Neural cell (in vitro differentiated cells): ENCODE results near the gene ZNF316. TPM values are rescaled to one million over a fixed set of nuclear protein-coding genes. Genes with fewer than 3 reads are reported as not detected.

Experiments used
- H2AFZ ChIP-seq: fragments of 200-600, 300-800 bp; sonication (generic), shearing (Covaris generic); 2 replicates; pipeline ENCODE4 v1.6.0; 2014; ENCODE audit warnings: low read depth, mild to moderate bottlenecking, antibody characterized with exemption, low read length, moderate library complexity
- H3F3A ChIP-seq: fragments of 200-600 bp; shearing (Covaris generic); 2 replicates; pipeline ENCODE4 v1.6.1; 2016; ENCODE audit warnings: mild to moderate bottlenecking, moderate library complexity, mixed read lengths, antibody characterized with exemption, low read length; ENCODE audit not compliant: insufficient read depth, poor library complexity, severe bottlenecking
- H3K27ac ChIP-seq: fragments of 200-600, 300-800 bp; sonication (generic), shearing (Covaris generic); 2 replicates; pipeline ENCODE4 v1.5.1; 2014; ENCODE audit warnings: mild to moderate bottlenecking, low read length, moderate library complexity
- H3K27me3 ChIP-seq: fragments of 300-800, 200-600 bp; sonication (generic), shearing (Covaris generic); 2 replicates; pipeline ENCODE4 v1.6.0; 2014; ENCODE audit warnings: mild to moderate bottlenecking, low read depth, low read length, moderate library complexity; ENCODE audit not compliant: insufficient read depth
- H3K36me3 ChIP-seq: fragments of 300-800, 200-600 bp; sonication (generic), shearing (Covaris generic); 2 replicates; pipeline ENCODE4 v1.5.1; 2014; ENCODE audit warnings: mild to moderate bottlenecking, antibody characterized with exemption, low read length, moderate library complexity; ENCODE audit not compliant: insufficient read depth
- H3K4me2 ChIP-seq: fragments of 300-800, 200-600 bp; sonication (generic), shearing (Covaris generic); 2 replicates; pipeline ENCODE4 v1.6.0; 2014; ENCODE audit warnings: mild to moderate bottlenecking, low read length
- H3K4me3 ChIP-seq: fragments of 300-800, 200-600 bp; sonication (generic), shearing (Covaris generic); 2 replicates; pipeline ENCODE4 v1.5.1; 2014; ENCODE audit warnings: mild to moderate bottlenecking, low read length, moderate library complexity
- H3K79me2 ChIP-seq: fragments of 200-600 bp; shearing (Covaris generic); replicated peaks from 2 replicates; pipeline ENCODE4 v1.6.0; 2014; ENCODE audit warnings: mild to moderate bottlenecking, low read length, moderate library complexity; ENCODE audit not compliant: insufficient read depth
- H3K9ac ChIP-seq: fragments of 300-800, 200-600 bp; sonication (generic), shearing (Covaris generic); 2 replicates; pipeline ENCODE4 v1.6.1; 2016; ENCODE audit warnings: mild to moderate bottlenecking, low read length, mixed read lengths
- H3K9me2 ChIP-seq: fragments of 200-600 bp; shearing (Covaris generic); 2 replicates; pipeline ENCODE4 v1.6.1; 2016; ENCODE audit warnings: mild to moderate bottlenecking, low read length, mixed read lengths; ENCODE audit not compliant: insufficient read depth
- H3K9me3 ChIP-seq: fragments of 200-600, 300-800 bp; sonication (generic), shearing (Covaris generic); 2 replicates; pipeline ENCODE4 v1.6.1; 2016; ENCODE audit warnings: mild to moderate bottlenecking, mixed run types, low read length, moderate library complexity, mixed read lengths
- H4K20me1 ChIP-seq: fragments of 200-600 bp; shearing (Covaris generic); 2 replicates; pipeline ENCODE4 v1.6.1; 2016; ENCODE audit warnings: mild to moderate bottlenecking, mixed run types; ENCODE audit not compliant: insufficient read depth
- EP300 ChIP-seq: fragments of 450-650 bp; conservative IDR thresholded peaks from 2 replicates; pipeline ENCODE4 v1.6.1; 2014; ENCODE audit warnings: antibody characterized with exemption, mild to moderate bottlenecking, moderate library complexity; ENCODE audit not compliant: poor library complexity, severe bottlenecking
- EZH2 ChIP-seq: fragments of 200-600, 300-800 bp; shearing (Covaris generic), sonication (generic); IDR thresholded peaks from 2 replicates; pipeline ENCODE4 v1.6.1; 2014; ENCODE audit warnings: antibody characterized with exemption, low read length, borderline replicate concordance, mild to moderate bottlenecking; ENCODE audit not compliant: insufficient read depth, poor library complexity, severe bottlenecking
- MXI1 ChIP-seq: fragments of 450-650 bp; conservative IDR thresholded peaks from 2 replicates; pipeline ENCODE4 v1.6.1; 2014; ENCODE audit warnings: antibody characterized with exemption, mild to moderate bottlenecking; ENCODE audit not compliant: poor library complexity, severe bottlenecking
- POLR2AphosphoS5 ChIP-seq: IDR thresholded peaks from 2 replicates; pipeline ENCODE4 v1.6.1; 2012
- RAD21 ChIP-seq: fragments of 450-650 bp; conservative IDR thresholded peaks from 2 replicates; pipeline ENCODE4 v1.6.1; 2014; ENCODE audit warnings: antibody characterized with exemption, mild to moderate bottlenecking, moderate library complexity
- SMC3 ChIP-seq: fragments of 450-650 bp; conservative IDR thresholded peaks from 2 replicates; pipeline ENCODE4 v1.6.1; 2014; ENCODE audit warnings: antibody characterized with exemption, mild to moderate bottlenecking, moderate library complexity; ENCODE audit not compliant: poor library complexity
- TAF1 ChIP-seq: IDR thresholded peaks from 2 replicates; pipeline ENCODE4 v1.6.1; 2012; ENCODE audit warnings: low read depth
- polyA plus RNA-seq: library from polyadenylated mRNA; depleted of rRNA; stranded (reverse); fragments of >200 nt; gene quantifications from 2 replicates; pipeline ENCODE4 v1.2.3, GENCODE V29; 2014
- TF ChIP-seq, protein P1 (sequence below): fragments of 450-650 bp; IDR thresholded peaks from 2 replicates; pipeline ENCODE4 v1.5.1; 2014; ENCODE audit warnings: antibody characterized with exemption, mild to moderate bottlenecking, moderate library complexity; ENCODE audit not compliant: poor library complexity, severe bottlenecking
- TF ChIP-seq, protein P2 (sequence below): IDR thresholded peaks from 2 replicates; pipeline ENCODE4 v1.6.1; 2012; ENCODE audit warnings: borderline replicate concordance

ZNF316 gene
- polyA plus RNA-seq, 1 donor from 2014 or later, result 22.2 TPM

- no peaks in the 10 kb centered on the region for H3K9me3 ChIP-seq
- H3K27ac ChIP-seq, result no peak overlapping the region
- TF ChIP-seq EP300 (no peak), MXI1 (no peak), SMC3 (no peak), RAD21 (no peak), POLR2AphosphoS5 (no peak), EZH2 (no peak), TAF1 (no peak)
- TF ChIP-seq, protein P1, sequence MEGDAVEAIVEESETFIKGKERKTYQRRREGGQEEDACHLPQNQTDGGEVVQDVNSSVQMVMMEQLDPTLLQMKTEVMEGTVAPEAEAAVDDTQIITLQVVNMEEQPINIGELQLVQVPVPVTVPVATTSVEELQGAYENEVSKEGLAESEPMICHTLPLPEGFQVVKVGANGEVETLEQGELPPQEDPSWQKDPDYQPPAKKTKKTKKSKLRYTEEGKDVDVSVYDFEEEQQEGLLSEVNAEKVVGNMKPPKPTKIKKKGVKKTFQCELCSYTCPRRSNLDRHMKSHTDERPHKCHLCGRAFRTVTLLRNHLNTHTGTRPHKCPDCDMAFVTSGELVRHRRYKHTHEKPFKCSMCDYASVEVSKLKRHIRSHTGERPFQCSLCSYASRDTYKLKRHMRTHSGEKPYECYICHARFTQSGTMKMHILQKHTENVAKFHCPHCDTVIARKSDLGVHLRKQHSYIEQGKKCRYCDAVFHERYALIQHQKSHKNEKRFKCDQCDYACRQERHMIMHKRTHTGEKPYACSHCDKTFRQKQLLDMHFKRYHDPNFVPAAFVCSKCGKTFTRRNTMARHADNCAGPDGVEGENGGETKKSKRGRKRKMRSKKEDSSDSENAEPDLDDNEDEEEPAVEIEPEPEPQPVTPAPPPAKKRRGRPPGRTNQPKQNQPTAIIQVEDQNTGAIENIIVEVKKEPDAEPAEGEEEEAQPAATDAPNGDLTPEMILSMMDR, result no peak
- TF ChIP-seq, protein P2, sequence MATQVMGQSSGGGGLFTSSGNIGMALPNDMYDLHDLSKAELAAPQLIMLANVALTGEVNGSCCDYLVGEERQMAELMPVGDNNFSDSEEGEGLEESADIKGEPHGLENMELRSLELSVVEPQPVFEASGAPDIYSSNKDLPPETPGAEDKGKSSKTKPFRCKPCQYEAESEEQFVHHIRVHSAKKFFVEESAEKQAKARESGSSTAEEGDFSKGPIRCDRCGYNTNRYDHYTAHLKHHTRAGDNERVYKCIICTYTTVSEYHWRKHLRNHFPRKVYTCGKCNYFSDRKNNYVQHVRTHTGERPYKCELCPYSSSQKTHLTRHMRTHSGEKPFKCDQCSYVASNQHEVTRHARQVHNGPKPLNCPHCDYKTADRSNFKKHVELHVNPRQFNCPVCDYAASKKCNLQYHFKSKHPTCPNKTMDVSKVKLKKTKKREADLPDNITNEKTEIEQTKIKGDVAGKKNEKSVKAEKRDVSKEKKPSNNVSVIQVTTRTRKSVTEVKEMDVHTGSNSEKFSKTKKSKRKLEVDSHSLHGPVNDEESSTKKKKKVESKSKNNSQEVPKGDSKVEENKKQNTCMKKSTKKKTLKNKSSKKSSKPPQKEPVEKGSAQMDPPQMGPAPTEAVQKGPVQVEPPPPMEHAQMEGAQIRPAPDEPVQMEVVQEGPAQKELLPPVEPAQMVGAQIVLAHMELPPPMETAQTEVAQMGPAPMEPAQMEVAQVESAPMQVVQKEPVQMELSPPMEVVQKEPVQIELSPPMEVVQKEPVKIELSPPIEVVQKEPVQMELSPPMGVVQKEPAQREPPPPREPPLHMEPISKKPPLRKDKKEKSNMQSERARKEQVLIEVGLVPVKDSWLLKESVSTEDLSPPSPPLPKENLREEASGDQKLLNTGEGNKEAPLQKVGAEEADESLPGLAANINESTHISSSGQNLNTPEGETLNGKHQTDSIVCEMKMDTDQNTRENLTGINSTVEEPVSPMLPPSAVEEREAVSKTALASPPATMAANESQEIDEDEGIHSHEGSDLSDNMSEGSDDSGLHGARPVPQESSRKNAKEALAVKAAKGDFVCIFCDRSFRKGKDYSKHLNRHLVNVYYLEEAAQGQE, result no peak
- peak overlapping the region; percentile 91 for H3K4me3 ChIP-seq
- no peaks in the 10 kb centered on the region for H4K20me1 ChIP-seq
- peaks cover 31% of the 10 kb centered on the region for H3K79me2 ChIP-seq
- H3F3A ChIP-seq, result no peaks in the 10 kb centered on the region
- no peaks in the 10 kb centered on the region for H3K9me2 ChIP-seq
- H3K9ac ChIP-seq, result no peak overlapping the region
- no peak overlapping the region for H3K4me2 ChIP-seq
- no peak overlapping the region for H2AFZ ChIP-seq
- no peaks in the 10 kb centered on the region for H3K27me3 ChIP-seq
- no peaks in the 10 kb centered on the region for H3K36me3 ChIP-seq
Observed at GRCh38 chr7:6639032-6639431, 1.9 kb downstream of the ZNF316 start.

- Histone ChIP-seq H3K36me3 (no peaks in the 10 kb centered on the region), H3K4me3 (peak overlapping the region; percentile 91), H3F3A (no peaks in the 10 kb centered on the region), H3K9me3 (no peaks in the 10 kb centered on the region), H3K9me2 (no peaks in the 10 kb centered on the region), H3K79me2 (peaks cover 31% of the 10 kb centered on the region), H3K4me2 (no peak overlapping the region), H3K9ac (no peak overlapping the region), H3K27me3 (no peaks in the 10 kb centered on the region), H2AFZ (no peak overlapping the region), H4K20me1 (no peaks in the 10 kb centered on the region), H3K27ac (no peak overlapping the region)
- TF ChIP-seq RAD21, result no peak
- TF ChIP-seq, protein P2, result no peak
- no peak for TF ChIP-seq SMC3
- no peak for TF ChIP-seq MXI1
- no peak for TF ChIP-seq EP300
- TF ChIP-seq TAF1, result no peak
- TF ChIP-seq, protein P1, result no peak
- TF ChIP-seq EZH2, result no peak
- no peak for TF ChIP-seq POLR2AphosphoS5
Observed at GRCh38 chr7:6639627-6640026, 2.5 kb downstream of the ZNF316 start.
